Astrocyte (in vitro differentiated cells and primary cell): ENCODE data around the gene NCOR2. TPM values are rescaled to one million over a fixed set of nuclear protein-coding genes. Genes with fewer than 3 reads are reported as not detected.
A peak's percentile ranks its signal among the peaks of the same experiment; 100 is the strongest.

Source experiments
- DNase-seq: peaks from one replicate; pipeline ENCODE4 v3.0.0-alpha.2; 2010; ENCODE audit warnings: low read depth
- FAIRE-seq: peaks from 2 replicates; lab custom pipeline; 2011; peaks lifted over from hg19 to GRCh38; lab: Jason Lieb, UNC
- H2AFZ ChIP-seq: 2 replicates; pipeline ENCODE4 v1.6.0; 2012; ENCODE audit warnings: low read depth, low read length, inconsistent platforms
- H3K27ac ChIP-seq: 2 replicates; pipeline ENCODE4 v1.5.1; 2011; ENCODE audit warnings: low read depth, low read length, inconsistent platforms
- H3K27me3 ChIP-seq: 2 replicates; pipeline ENCODE4 v1.6.0; 2011; ENCODE audit warnings: low read length, inconsistent platforms; ENCODE audit not compliant: insufficient read depth
- H3K36me3 ChIP-seq: 2 replicates; pipeline ENCODE4 v1.5.1; 2011; ENCODE audit warnings: low read length, inconsistent platforms; ENCODE audit not compliant: insufficient read depth
- H3K4me1 ChIP-seq: 2 replicates; pipeline ENCODE4 v1.5.1; 2011; ENCODE audit warnings: low read length, inconsistent platforms; ENCODE audit not compliant: insufficient read depth
- H3K4me2 ChIP-seq: 2 replicates; pipeline ENCODE4 v1.6.0; 2012; ENCODE audit warnings: low read length, inconsistent platforms
- H3K4me3 ChIP-seq: 2 replicates; pipeline ENCODE4 v1.5.1; 2011; ENCODE audit warnings: low read depth, mild to moderate bottlenecking, low read length, inconsistent platforms; ENCODE audit not compliant: insufficient read depth
- H3K79me2 ChIP-seq: 2 replicates; pipeline ENCODE4 v1.6.0; 2012; ENCODE audit warnings: mild to moderate bottlenecking, low read length, inconsistent platforms; ENCODE audit not compliant: insufficient read depth
- H3K9ac ChIP-seq: 2 replicates; pipeline ENCODE4 v1.6.0; 2012; ENCODE audit warnings: mild to moderate bottlenecking, low read length, inconsistent platforms
- H3K9me3 ChIP-seq: 2 replicates; pipeline ENCODE4 v1.5.1; 2012; ENCODE audit warnings: low read depth, mild to moderate bottlenecking, low read length, inconsistent platforms; ENCODE audit not compliant: insufficient read depth
- H4K20me1 ChIP-seq: 2 replicates; pipeline ENCODE4 v1.6.0; 2012; ENCODE audit warnings: low read length, inconsistent platforms; ENCODE audit not compliant: insufficient read depth
- H3K27ac Mint-ChIP-seq: one replicate; pipeline ENCODE4 v1.8.0; 2021; ENCODE audit warnings: mild to moderate bottlenecking, mixed read lengths; ENCODE audit not compliant: unreplicated experiment
- H3K27me3 Mint-ChIP-seq: one replicate; pipeline ENCODE4 v1.8.0; 2021; ENCODE audit warnings: low read depth, mixed read lengths; ENCODE audit not compliant: unreplicated experiment
- H3K36me3 Mint-ChIP-seq: one replicate; pipeline ENCODE4 v1.8.0; 2021; ENCODE audit warnings: low read depth, mixed read lengths; ENCODE audit not compliant: unreplicated experiment
- H3K4me1 Mint-ChIP-seq: one replicate; pipeline ENCODE4 v1.8.0; 2021; ENCODE audit warnings: low read depth, mixed read lengths; ENCODE audit not compliant: unreplicated experiment
- H3K4me3 Mint-ChIP-seq: one replicate; pipeline ENCODE4 v1.8.0; 2021; ENCODE audit warnings: mild to moderate bottlenecking, moderate library complexity, mixed read lengths; ENCODE audit not compliant: unreplicated experiment
- H3K9me3 Mint-ChIP-seq: one replicate; pipeline ENCODE4 v1.8.0; 2021; ENCODE audit warnings: mild to moderate bottlenecking, mixed read lengths; ENCODE audit not compliant: unreplicated experiment
- CTCF ChIP-seq: IDR thresholded peaks from 2 replicates; pipeline ENCODE4 v1.5.1; 2011; ENCODE audit warnings: low read depth, mild to moderate bottlenecking, inconsistent platforms, low read length, moderate library complexity; ENCODE audit not compliant: insufficient read depth
- EZH2 ChIP-seq: IDR thresholded peaks from 2 replicates; pipeline ENCODE4 v1.6.1; 2012; ENCODE audit warnings: mild to moderate bottlenecking, low read length, inconsistent platforms; ENCODE audit not compliant: insufficient read depth
- total RNA-seq: library from RNA; stranded (reverse); gene quantifications from 2 replicates; pipeline ENCODE4 v1.2.1, GENCODE V29; 2021

The NCOR2 gene
- total RNA-seq, 1 donor from 2014 or later = 425 TPM

DNA sequence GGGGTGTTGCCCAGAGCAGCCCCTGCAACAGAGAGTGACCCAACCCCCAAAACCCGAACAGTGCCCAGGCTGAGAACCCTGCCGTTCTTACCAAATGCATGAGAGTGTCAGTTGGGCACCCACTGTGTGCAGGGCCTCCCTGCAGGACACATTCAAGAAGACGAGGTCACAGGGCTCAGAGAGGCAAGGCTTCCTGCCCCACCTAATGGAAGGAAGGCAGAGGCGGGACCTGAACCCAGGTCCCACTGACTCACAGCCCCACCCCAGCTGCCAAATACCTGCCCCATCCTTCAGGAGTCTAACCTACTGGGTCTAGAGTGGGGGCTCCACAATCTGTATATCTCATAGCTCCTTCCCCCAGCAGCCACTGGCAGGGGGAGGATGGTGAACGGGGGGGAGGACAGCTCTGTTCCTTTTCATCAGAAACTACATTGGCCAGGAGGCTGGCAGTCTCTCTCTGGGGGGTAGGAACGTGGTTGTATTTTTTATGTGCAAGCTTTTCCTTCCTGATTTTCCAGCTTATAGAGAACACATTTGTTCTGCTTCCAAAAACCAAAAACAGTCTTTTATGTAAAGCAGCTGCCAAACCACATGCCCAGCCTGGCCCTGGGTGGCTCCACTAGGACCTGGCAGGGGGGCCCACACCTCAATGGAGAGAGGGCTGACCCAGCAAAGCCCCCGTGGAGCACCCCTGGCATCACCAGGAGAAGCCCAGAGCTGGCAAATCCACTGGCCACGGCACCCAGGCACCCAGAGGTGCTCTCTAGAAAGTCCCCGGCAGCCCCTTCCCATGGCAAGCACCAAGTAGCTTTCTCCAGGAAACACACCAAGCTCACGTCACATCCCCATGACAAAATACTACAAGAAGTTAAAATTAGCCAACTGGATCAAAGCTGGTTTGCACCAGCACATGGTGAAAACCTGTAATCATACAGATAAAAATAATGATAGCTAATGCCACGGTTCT is 17.0 kb downstream of the NCOR2 start:
- Mint-ChIP-seq H3K27ac (peak overlapping the region; percentile 69), H3K27me3 (no peaks in the 10 kb centered on the region), H3K4me3 (no peak overlapping the region), H3K9me3 (no peaks in the 10 kb centered on the region), H3K36me3 (peaks cover 9% of the 10 kb centered on the region), H3K4me1 (peaks cover 65% of the 10 kb centered on the region)
- H3K9me3 ChIP-seq = no peaks in the 10 kb centered on the region
- TF ChIP-seq EZH2 (no peak), CTCF (no peak)
- no peaks in the 10 kb centered on the region for H3K27me3 ChIP-seq
- no peak overlapping the region for H2AFZ ChIP-seq
- no peak overlapping the region for H3K4me3 ChIP-seq
- DNase-seq = no peak
- peaks cover 99% of the 10 kb centered on the region for H3K79me2 ChIP-seq
- H3K27ac ChIP-seq = peak overlapping the region; percentile 57
- no peak for FAIRE-seq
- peak overlapping the region; percentile 48 for H3K4me2 ChIP-seq
- peaks cover 96% of the 10 kb centered on the region for H4K20me1 ChIP-seq
- H3K9ac ChIP-seq = peak overlapping the region; percentile 63
- no peaks in the 10 kb centered on the region for H3K36me3 ChIP-seq
- H3K4me1 ChIP-seq = peaks cover 47% of the 10 kb centered on the region

GRCh38 chr12:124549629-124550028 is 17.8 kb downstream of the NCOR2 start:
- Mint-ChIP-seq H3K27ac (no peak overlapping the region), H3K9me3 (no peaks in the 10 kb centered on the region), H3K27me3 (no peaks in the 10 kb centered on the region), H3K36me3 (peaks cover 9% of the 10 kb centered on the region), H3K4me1 (peaks cover 72% of the 10 kb centered on the region), H3K4me3 (no peak overlapping the region)
- H3K4me1 ChIP-seq = peaks cover 54% of the 10 kb centered on the region
- peaks cover 99% of the 10 kb centered on the region for H3K79me2 ChIP-seq
- peak overlapping the region; percentile 57 for H3K27ac ChIP-seq
- H3K4me3 ChIP-seq = no peak overlapping the region
- no peaks in the 10 kb centered on the region for H3K27me3 ChIP-seq
- H3K36me3 ChIP-seq = no peaks in the 10 kb centered on the region
- H4K20me1 ChIP-seq = peaks cover 96% of the 10 kb centered on the region
- H3K9ac ChIP-seq = peak overlapping the region; percentile 63
- TF ChIP-seq CTCF (no peak), EZH2 (no peak)
- FAIRE-seq (no peak), DNase-seq (no peak)
- H2AFZ ChIP-seq = no peak overlapping the region
- H3K9me3 ChIP-seq = no peaks in the 10 kb centered on the region
- H3K4me2 ChIP-seq = peak overlapping the region; percentile 64
